GM12878 (cell line): Measurements from ENCODE around the gene PRKAG2. TPM values are rescaled to one million over a fixed set of nuclear protein-coding genes. Genes with fewer than 3 reads are reported as not detected.

Source experiments
- ATAC-seq: fragments of 200-7000 bp; cut with Tn5 transposase; 3 replicates; pipeline ENCODE4 v1.9.1; 2020; ENCODE audit warnings: mild to moderate bottlenecking, moderate library complexity
- BruUV-seq: library from RNA; stranded (reverse); fragments of 400-500 nt; replicated peaks from 2 replicates; lab custom pipeline; 2021; lab: Mats Ljungman, UMichigan
- CTCF ChIA-PET: fragments of 300-600 bp; sonication (Branson Sonifier 250); formaldehyde crosslinking; extraction: SDS; loops from one replicate; lab custom pipeline; 2021; ENCODE audit warnings: inconsistent platforms; lab: Yijun Ruan, JAX
- POLR2A ChIA-PET: fragments of 350-600 bp; formaldehyde crosslinking; extraction: SDS; loops from one replicate; lab custom pipeline; 2021; ENCODE audit warnings: inconsistent platforms; lab: Charles Lee
- RAD21 ChIA-PET: fragments of 300-600 bp; sonication (Branson Sonifier 250); formaldehyde crosslinking; loops from one replicate; lab custom pipeline; 2023; ENCODE audit warnings: antibody characterized with exemption; ENCODE audit not compliant: unreplicated experiment; lab: Charles Lee
- SMC1A ChIA-PET: fragments of 300-600 bp; sonication (Branson Sonifier 250); formaldehyde crosslinking; loops from one replicate; lab custom pipeline; 2023; ENCODE audit not compliant: unreplicated experiment, uncharacterized antibody; lab: Charles Lee
- DNase-seq: peaks from one replicate; pipeline ENCODE4 v3.0.0-alpha.2; 2011; ENCODE audit warnings: low read depth, low spot score
- FAIRE-seq: peaks from 3 replicates; lab custom pipeline; 2011; peaks lifted over from hg19 to GRCh38; lab: Jason Lieb, UNC
- H2AFZ ChIP-seq: 2 replicates; pipeline ENCODE4 v1.6.0; 2011; ENCODE audit warnings: low read depth, low read length, control low read depth; ENCODE audit not compliant: control insufficient read depth
- H3K27ac ChIP-seq: 2 replicates; pipeline ENCODE4 v1.5.1; 2011; ENCODE audit warnings: control low read depth; ENCODE audit not compliant: control insufficient read depth, insufficient read depth
- H3K27me3 ChIP-seq, 2 experiments: replicated peaks in 1 of 2; 2 replicates each; pipeline versions ENCODE4 v1.6.0 to v1.6.1; 2011; ENCODE audit warnings: low read length in 1 of 2; ENCODE audit not compliant: control insufficient read depth in 2 of 2, insufficient read depth in 2 of 2
- H3K36me3 ChIP-seq, 2 experiments: 2 replicates each; pipeline ENCODE4 v1.5.1; 2011; ENCODE audit warnings: low read length in 1 of 2; ENCODE audit not compliant: control insufficient read depth in 2 of 2, insufficient read depth in 2 of 2
- H3K4me1 ChIP-seq: 2 replicates; pipeline ENCODE4 v1.6.1; 2011; ENCODE audit warnings: mild to moderate bottlenecking, low read length, moderate library complexity, mixed read lengths; ENCODE audit not compliant: control insufficient read depth, insufficient read depth
- H3K4me2 ChIP-seq: 2 replicates; pipeline ENCODE4 v1.6.0; 2011; ENCODE audit warnings: control low read depth; ENCODE audit not compliant: control insufficient read depth, insufficient read depth
- H3K4me3 ChIP-seq: fragments of 200-600 bp; sonication (generic); 2 replicates; pipeline ENCODE4 v1.5.1; 2016
- H3K79me2 ChIP-seq: 2 replicates; pipeline ENCODE4 v1.6.0; 2011; ENCODE audit warnings: low read length; ENCODE audit not compliant: control insufficient read depth, insufficient read depth
- H3K9ac ChIP-seq: 2 replicates; pipeline ENCODE4 v1.8.0; 2011; ENCODE audit warnings: low read length, control low read depth, mixed read lengths; ENCODE audit not compliant: control insufficient read depth, insufficient read depth
- H3K9me3 ChIP-seq: replicated peaks from 3 replicates; pipeline ENCODE4 v1.5.1; 2011; ENCODE audit warnings: mild to moderate bottlenecking, low read length; ENCODE audit not compliant: control insufficient read depth, insufficient read depth
- H4K20me1 ChIP-seq: 2 replicates; pipeline ENCODE4 v1.6.0; 2011; ENCODE audit not compliant: control insufficient read depth, insufficient read depth
- CHD1 ChIP-seq: IDR thresholded peaks from 2 replicates; pipeline ENCODE4 v1.6.1; 2012; ENCODE audit warnings: low read depth, low read length, improper control_type of control experiment
- EGR1 ChIP-seq, 2 experiments: IDR thresholded peaks; 1 replicate in 1 of 2; 2 replicates in 1 of 2; pipeline ENCODE4 v1.6.1; 2011 to 2012; ENCODE audit warnings: low read depth in 2 of 2, low read length in 2 of 2, borderline replicate concordance in 1 of 2, mild to moderate bottlenecking in 1 of 2, moderate library complexity in 1 of 2
- RAD21 ChIP-seq: IDR thresholded peaks from 2 replicates; pipeline ENCODE4 v1.6.1; 2011; ENCODE audit warnings: mild to moderate bottlenecking, low read depth, low read length, moderate library complexity; ENCODE audit not compliant: insufficient read depth
- RBBP5 ChIP-seq: fragments of 200-600 bp; sonication (generic); conservative IDR thresholded peaks from 2 replicates; pipeline ENCODE4 v1.6.1; 2016
- RELA ChIP-seq: fragments of 450-650 bp; IDR thresholded peaks from 2 replicates; pipeline ENCODE4 v1.8.0; 2014; ENCODE audit warnings: borderline replicate concordance; ENCODE audit not compliant: partially characterized antibody
- RUNX3 ChIP-seq: IDR thresholded peaks from 2 replicates; pipeline ENCODE4 v1.6.1; 2012; ENCODE audit warnings: low read length, inconsistent platforms
- TCF12 ChIP-seq: IDR thresholded peaks from 2 replicates; pipeline ENCODE4 v1.6.1; 2011; ENCODE audit warnings: low read depth, mild to moderate bottlenecking, low read length
- ZNF217 ChIP-seq: fragments of 450-650 bp; IDR thresholded peaks from 2 replicates; pipeline ENCODE4 v1.6.1; 2017; ENCODE audit warnings: antibody characterized with exemption, mild to moderate bottlenecking
- WGBS: methylation state at CpG from one replicate; pipeline ENCODE4 v1.1.6; 2016; ENCODE audit warnings: low lambda C conversion rate; ENCODE audit not compliant: insufficient replicate concordance, insufficient coverage; ENCODE audit errors: missing lambda C conversion rate; 5-methylcytosine and 5-hydroxymethylcytosine counted together
- in situ Hi-C: fragments of 300-500 bp; cut with MboI; formaldehyde crosslinking; loops from 9 replicates; pipeline ENCODE4 v1.14.3; 2018; ENCODE audit warnings: mixed read lengths
- intact Hi-C: fragments of 100-400 bp; cut with micrococcal nuclease; formaldehyde crosslinking; loops from one replicate; pipeline ENCODE4 v1.14.2; 2022; ENCODE audit not compliant: unreplicated experiment
- polyA plus RNA-seq, 11 experiments: library from polyadenylated mRNA; depleted of rRNA in 4 of 11; unstranded in 6 of 11; stranded (reverse) in 5 of 11; fragments of >200 nt; fragmentation: Nextera tagmentation in 4 of 11; fragmentation: Illumina TruSeq in 1 of 11; extraction: Ambion mirVana in 4 of 11; extraction: Trizol in 1 of 11; gene quantifications; 1 replicate in 1 of 11; 2 replicates in 10 of 11; pipeline versions ENCODE4 v1.2.1 to v1.2.3, GENCODE V29; 2011 to 2016; ENCODE audit warnings: inconsistent platforms in 2 of 11, missing spikeins in 2 of 11, low read depth in 1 of 11
- total RNA-seq, 4 experiments: library from RNA; depleted of rRNA in 3 of 4; stranded (reverse); fragments of >200 nt in 3 of 4; fragmentation: Illumina TruSeq in 1 of 4; extraction: Trizol in 1 of 4; gene quantifications; 2 replicates each; pipeline versions ENCODE4 v1.2.1 to v1.2.3, GENCODE V29; 2013 to 2021

PRKAG2 gene
- total and polyA plus RNA-seq, 10 of the 15 experiments (the other 5 are each of a cell fraction or from before 2014, with no cell fraction given): 3.4 to 8.9 (median 6.8) TPM

DNA sequence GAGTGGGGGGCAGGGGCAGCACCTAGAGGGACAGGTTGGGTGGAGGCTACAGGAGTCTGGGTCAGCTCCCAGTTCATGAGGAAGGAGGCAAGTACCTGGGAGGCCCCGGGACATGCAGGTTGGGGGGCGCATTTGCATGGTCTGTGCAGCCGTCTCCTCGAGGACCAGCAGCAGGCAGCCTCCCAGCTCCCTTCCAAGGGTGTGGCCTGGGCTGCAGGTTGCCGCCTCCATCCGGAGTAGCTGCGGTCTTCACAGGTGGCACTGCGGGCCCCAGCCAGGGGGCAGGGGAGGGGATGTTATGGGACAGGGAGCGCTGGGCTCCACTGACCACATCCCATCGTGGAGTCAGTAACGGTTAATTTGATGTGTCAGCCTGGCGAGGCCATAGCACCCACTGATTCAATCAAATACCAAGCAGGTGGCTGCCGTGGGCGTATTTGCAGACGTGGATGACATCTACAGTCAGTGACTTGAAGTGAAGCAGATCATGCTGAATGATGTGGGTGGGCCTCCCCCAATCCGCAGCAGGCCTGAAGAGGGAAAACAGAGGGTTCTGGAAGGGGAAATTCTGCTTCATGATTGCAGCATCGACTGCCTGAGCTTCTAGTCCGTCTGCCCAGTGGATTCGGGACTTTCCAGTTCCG lies 81.6 kb downstream of the PRKAG2 start:
- H3K9me3 ChIP-seq: no peaks in the 10 kb centered on the region
- H4K20me1 ChIP-seq: no peaks in the 10 kb centered on the region
- H3K79me2 ChIP-seq: no peaks in the 10 kb centered on the region
- no TSS peak for BruUV-seq
- H3K4me1 ChIP-seq: no peaks in the 10 kb centered on the region; the same call in 1 of the 2 replicates
- H2AFZ ChIP-seq: no peak overlapping the region
- ChIA-PET POLR2A (no interaction called here), SMC1A (no interaction called here), CTCF (no interaction called here), RAD21 (no interaction called here)
- intact Hi-C loops: no loop called here
- no peak overlapping the region for H3K4me2 ChIP-seq
- in situ Hi-C loops: no loop called here
- no peaks in the 10 kb centered on the region for H3K36me3 ChIP-seq
- no peak overlapping the region for H3K27ac ChIP-seq
- no peak overlapping the region for H3K4me3 ChIP-seq
- no peak for FAIRE-seq
- no peak overlapping the region for H3K9ac ChIP-seq
- peak; percentile 53; the same call in 2 of the 3 replicates for ATAC-seq
- WGBS: 4% methylated on average over 20 of the region's 20 CpGs
- no peak for DNase-seq
- H3K27me3 ChIP-seq: no peaks in the 10 kb centered on the region
- TF ChIP-seq RUNX3 (0 out of 2 replicates have a peak, but pooled peaks have one; percentile 6), ZNF217 (no peak), RAD21 (0 out of 2 replicates have a peak, but pooled peaks have one; percentile 7), TCF12 (0 out of 2 replicates have a peak, but pooled peaks have one; percentile 12), CHD1 (no peak), EGR1 (IDR thresholded peaks at IDR 0.05; ENCODE audit: borderline replicate concordance in 1 of 2, low read depth in 2 of 2, low read length in 2 of 2) (0 out of 3 replicates have a peak, but pooled peaks of 1 of the 2 experiments have one; percentile 17), RELA (no peak), RBBP5 (no peak)
